ENCODE results near the gene IGSF21.

GRCh38 chr1:18126616-18127015 is 19.0 kb downstream of the IGSF21 start:
- TF ChIP-seq, protein P1, sequence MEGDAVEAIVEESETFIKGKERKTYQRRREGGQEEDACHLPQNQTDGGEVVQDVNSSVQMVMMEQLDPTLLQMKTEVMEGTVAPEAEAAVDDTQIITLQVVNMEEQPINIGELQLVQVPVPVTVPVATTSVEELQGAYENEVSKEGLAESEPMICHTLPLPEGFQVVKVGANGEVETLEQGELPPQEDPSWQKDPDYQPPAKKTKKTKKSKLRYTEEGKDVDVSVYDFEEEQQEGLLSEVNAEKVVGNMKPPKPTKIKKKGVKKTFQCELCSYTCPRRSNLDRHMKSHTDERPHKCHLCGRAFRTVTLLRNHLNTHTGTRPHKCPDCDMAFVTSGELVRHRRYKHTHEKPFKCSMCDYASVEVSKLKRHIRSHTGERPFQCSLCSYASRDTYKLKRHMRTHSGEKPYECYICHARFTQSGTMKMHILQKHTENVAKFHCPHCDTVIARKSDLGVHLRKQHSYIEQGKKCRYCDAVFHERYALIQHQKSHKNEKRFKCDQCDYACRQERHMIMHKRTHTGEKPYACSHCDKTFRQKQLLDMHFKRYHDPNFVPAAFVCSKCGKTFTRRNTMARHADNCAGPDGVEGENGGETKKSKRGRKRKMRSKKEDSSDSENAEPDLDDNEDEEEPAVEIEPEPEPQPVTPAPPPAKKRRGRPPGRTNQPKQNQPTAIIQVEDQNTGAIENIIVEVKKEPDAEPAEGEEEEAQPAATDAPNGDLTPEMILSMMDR (IDR thresholded peaks at IDR 0.05), result no peak
- TF ChIP-seq POLR2A (IDR thresholded peaks at IDR 0.05), result no peak

Measured in thyroid gland (tissue), 4 donors.